ENCODE data around the gene ZNF778.

ZNF778 gene

GRCh38 chr16:89217388-89218191 lies at the start of gene ZNF778 (continued):
- TF ChIP-seq ZNF518A (tag by site-specific recombination; conservative IDR thresholded peaks at IDR 0.05; ENCODE audit: low read depth) (peak; percentile 58), OVOL3 (tag by site-specific recombination; IDR thresholded peaks at IDR 0.05) (peak; percentile 57; the same call in 1 of the 2 replicates), ZNF366 (tag by site-specific recombination; conservative IDR thresholded peaks at IDR 0.05) (no peak), ZNF133 (tag by site-specific recombination; IDR thresholded peaks at IDR 0.05) (no peak), TRIM28 (IDR thresholded peaks at IDR 0.05; ENCODE audit: borderline replicate concordance, low read length) (no peak), ZNF501 (tag by site-specific recombination; IDR thresholded peaks at IDR 0.05) (peak; percentile 75), ZNF416 (tag by site-specific recombination; IDR thresholded peaks at IDR 0.05) (no peak), ZNF521 (tag by site-specific recombination; IDR thresholded peaks at IDR 0.05) (no peak), ZNF530 (tag by site-specific recombination; IDR thresholded peaks at IDR 0.05; ENCODE audit: low read depth) (no peak), ZNF558 (tag by site-specific recombination; IDR thresholded peaks at IDR 0.05) (no peak), ZNF704 (tag by site-specific recombination; IDR thresholded peaks at IDR 0.05) (peak; percentile 91), CTCF (tag by site-specific recombination; IDR thresholded peaks at IDR 0.05) (0 out of 2 replicates have a peak, but pooled peaks have one; percentile 19), ZNF221 (tag by site-specific recombination; IDR thresholded peaks at IDR 0.05; ENCODE audit: borderline replicate concordance) (no peak), ZBTB26 (tag by site-specific recombination; optimal IDR thresholded peaks at IDR 0.05) (peak; percentile 91), ZNF513 (tag by site-specific recombination; IDR thresholded peaks at IDR 0.05) (no peak), ZNF146 (tag by site-specific recombination; IDR thresholded peaks at IDR 0.05) (no peak), SP3 (tag by site-specific recombination; IDR thresholded peaks at IDR 0.05) (peak; percentile 48; the same call in 1 of the 2 replicates), ZNF37A (tag by site-specific recombination; IDR thresholded peaks at IDR 0.05) (no peak), ZNF223 (tag by site-specific recombination; IDR thresholded peaks at IDR 0.05) (no peak), IKZF3 (tag by site-specific recombination; IDR thresholded peaks at IDR 0.05) (no peak), HOXC10 (CRISPR knock-in tag; IDR thresholded peaks at IDR 0.05) (no peak), ZBTB6 (tag by site-specific recombination; IDR thresholded peaks at IDR 0.05) (no peak), ZNF23 (tag by site-specific recombination; IDR thresholded peaks at IDR 0.05; ENCODE audit: borderline replicate concordance) (no peak), HOXA7 (CRISPR knock-in tag; IDR thresholded peaks at IDR 0.05; ENCODE audit: borderline replicate concordance) (no peak), ZNF677 (tag by site-specific recombination; IDR thresholded peaks at IDR 0.05) (no peak), ZNF626 (tag by site-specific recombination; IDR thresholded peaks at IDR 0.05) (no peak), ZNF10 (tag by site-specific recombination; IDR thresholded peaks at IDR 0.05) (no peak), TCF7L2 (IDR thresholded peaks at IDR 0.05; ENCODE audit: borderline replicate concordance, low read depth, low read length) (no peak), GLIS2 (tag by site-specific recombination; IDR thresholded peaks at IDR 0.05) (no peak)
